Raji (cell line): ENCODE data around the gene RFXANK.

ENCODE experiments used
- POLR2A ChIP-seq: IDR thresholded peaks from 2 replicates; pipeline ENCODE4 v1.6.1; 2011; ENCODE audit warnings: low read depth, low read length, control low read depth; ENCODE audit not compliant: insufficient read depth

Gene RFXANK

GRCh38 chr19:19165396-19165795, 26.7 kb upstream of the RFXANK start:
- no peak for TF ChIP-seq POLR2A

GRCh38 chr19:19167612-19168011, 24.4 kb upstream of the RFXANK start:
- TF ChIP-seq POLR2A, result no peak

- no peak for TF ChIP-seq POLR2A
Observed at GRCh38 chr19:19169236-19170052, 22.6 kb upstream of the RFXANK start.

- TF ChIP-seq POLR2A, result peak; percentile 99
Observed at GRCh38 chr19:19170053-19170872, 21.8 kb upstream of the RFXANK start, which contains the start of gene MEF2B. TSS of gene MEF2B (minus strand) at chr19:19170263. CDS start at chr19:19150735, 19,528 bp downstream.

GRCh38 chr19:19170873-19171672, 21.0 kb upstream of the RFXANK start:
- TF ChIP-seq POLR2A, result no peak

- TF ChIP-seq POLR2A, result 0 out of 2 replicates have a peak, but pooled peaks have one; percentile 34
Observed at GRCh38 chr19:19171821-19172532, 20.1 kb upstream of the RFXANK start.

GRCh38 chr19:19176950-19177349, 15.1 kb upstream of the RFXANK start:
- TF ChIP-seq POLR2A, result no peak

- TF ChIP-seq POLR2A, result no peak
Observed at GRCh38 chr19:19179548-19180441, 12.3 kb upstream of the RFXANK start.

GRCh38 chr19:19181488-19181998, 10.5 kb upstream of the RFXANK start:
- no peak for TF ChIP-seq POLR2A

- TF ChIP-seq POLR2A, result no peak
Observed at GRCh38 chr19:19185853-19186740, 6.0 kb upstream of the RFXANK start.

GRCh38 chr19:19186742-19187141, 5.3 kb upstream of the RFXANK start:
- no peak for TF ChIP-seq POLR2A

GRCh38 chr19:19191768-19192077, 335 bp upstream of the RFXANK start:
- TF ChIP-seq POLR2A, result no peak
